Measurements from ENCODE around the gene CCDC88B.

DNA sequence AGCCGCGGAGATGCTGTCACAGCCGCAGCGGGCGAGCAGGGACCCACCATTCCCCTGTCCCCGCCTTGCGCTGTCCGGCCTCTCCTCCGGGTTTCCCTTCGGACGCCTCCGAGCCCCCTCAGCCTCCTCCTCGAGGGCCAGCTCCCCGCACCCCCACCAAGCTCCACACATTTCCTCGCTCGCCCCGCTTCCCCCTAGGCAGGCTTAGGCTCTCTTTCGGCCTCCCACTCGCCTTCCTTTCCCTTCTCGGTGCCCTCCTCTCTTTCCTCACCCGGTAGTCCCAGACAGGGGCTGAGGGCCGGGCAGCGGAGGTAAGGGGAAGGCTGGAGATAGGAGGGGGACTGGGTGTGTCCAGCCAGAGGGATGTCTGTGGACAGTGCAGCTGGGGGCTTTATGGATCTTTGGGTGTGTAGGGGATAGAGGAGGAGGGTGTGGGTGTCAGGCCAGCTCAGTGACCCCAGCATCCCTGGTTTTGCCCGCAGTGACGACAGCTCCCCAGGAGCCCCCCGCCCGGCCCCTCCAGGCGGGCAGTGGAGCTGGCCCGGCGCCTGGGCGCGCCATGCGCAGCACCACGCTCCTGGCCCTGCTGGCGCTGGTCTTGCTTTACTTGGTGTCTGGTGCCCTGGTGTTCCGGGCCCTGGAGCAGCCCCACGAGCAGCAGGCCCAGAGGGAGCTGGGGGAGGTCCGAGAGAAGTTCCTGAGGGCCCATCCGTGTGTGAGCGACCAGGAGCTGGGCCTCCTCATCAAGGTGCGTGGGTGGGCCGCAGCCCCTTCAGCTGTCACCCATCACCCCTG is 47.3 kb upstream of the CCDC88B start:
- TF ChIP-seq CTCF (IDR thresholded peaks at IDR 0.05; ENCODE audit: borderline replicate concordance, extremely low read depth, low read length, poor library complexity, severe bottlenecking), result no peak
- no peak for TF ChIP-seq EZH2 (IDR thresholded peaks at IDR 0.05; ENCODE audit: borderline replicate concordance, low read depth, low read length, severe bottlenecking)

Measured in DND-41 (cell line).